GM19025 (cell line): Measurements from ENCODE around the gene SCN4B.

Source experiments
- ATAC-seq: cut with Tn5 transposase; IDR thresholded peaks from one replicate; pipeline ENCODE4 v1.9.1; 2021; ENCODE audit warnings: mild to moderate bottlenecking, low read depth, moderate library complexity; ENCODE audit not compliant: unreplicated experiment

Gene SCN4B

DNA sequence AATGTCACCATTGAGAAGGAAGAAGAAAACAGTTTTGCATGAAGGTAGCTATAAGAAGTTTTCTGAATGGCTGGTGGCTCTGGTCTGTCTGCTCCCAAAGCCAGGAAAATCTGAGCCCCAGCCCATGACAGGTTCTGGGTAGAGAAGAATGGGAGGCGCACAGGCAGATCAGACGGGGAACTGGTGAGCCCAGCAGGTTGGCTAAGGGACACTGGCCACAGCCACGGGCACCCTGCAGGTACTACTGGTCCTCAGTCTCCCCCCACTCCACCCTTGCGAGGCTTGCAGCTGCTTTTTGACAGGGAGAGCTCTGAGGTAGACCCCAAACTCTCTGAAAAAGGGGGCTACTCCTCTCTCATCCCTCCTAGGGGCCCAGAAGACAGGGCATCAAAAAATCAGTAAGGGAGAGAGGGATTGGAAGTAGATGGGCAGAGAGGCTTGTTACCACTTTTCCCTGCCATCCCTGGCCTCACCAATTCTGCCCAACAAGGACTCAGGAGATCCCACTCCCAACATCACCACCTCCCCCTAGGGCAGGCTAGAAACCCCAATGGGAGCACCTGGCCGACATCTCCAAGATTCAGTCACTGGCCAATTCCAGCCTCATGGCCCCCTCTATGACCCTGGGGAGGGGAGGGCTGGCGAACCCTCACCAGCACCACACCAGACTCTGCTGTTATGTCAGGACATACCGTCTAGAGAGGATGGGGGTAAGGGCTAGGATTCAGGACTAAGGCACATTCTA lies 17.4 kb downstream of the SCN4B start:
- no peak for ATAC-seq

DNA sequence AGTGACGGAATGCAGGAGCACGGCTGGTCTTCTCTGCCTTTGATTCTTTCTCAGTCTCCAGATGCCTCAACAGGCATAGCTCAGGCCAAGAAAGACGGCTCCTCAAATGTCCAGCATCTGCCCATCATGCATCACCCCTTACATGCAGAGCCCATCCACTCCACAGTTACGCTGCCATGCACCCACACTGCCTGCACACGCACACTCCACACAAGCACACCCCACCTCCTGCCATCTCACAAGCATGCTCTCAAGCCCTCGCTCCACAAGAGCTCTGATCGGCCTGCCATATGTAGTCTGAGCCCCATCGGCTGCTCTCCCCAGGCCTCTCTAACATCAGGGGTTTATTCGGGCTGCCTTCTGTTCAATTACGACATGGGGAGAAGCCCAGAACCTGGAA lies 18.8 kb downstream of the SCN4B start:
- ATAC-seq, result no peak

DNA sequence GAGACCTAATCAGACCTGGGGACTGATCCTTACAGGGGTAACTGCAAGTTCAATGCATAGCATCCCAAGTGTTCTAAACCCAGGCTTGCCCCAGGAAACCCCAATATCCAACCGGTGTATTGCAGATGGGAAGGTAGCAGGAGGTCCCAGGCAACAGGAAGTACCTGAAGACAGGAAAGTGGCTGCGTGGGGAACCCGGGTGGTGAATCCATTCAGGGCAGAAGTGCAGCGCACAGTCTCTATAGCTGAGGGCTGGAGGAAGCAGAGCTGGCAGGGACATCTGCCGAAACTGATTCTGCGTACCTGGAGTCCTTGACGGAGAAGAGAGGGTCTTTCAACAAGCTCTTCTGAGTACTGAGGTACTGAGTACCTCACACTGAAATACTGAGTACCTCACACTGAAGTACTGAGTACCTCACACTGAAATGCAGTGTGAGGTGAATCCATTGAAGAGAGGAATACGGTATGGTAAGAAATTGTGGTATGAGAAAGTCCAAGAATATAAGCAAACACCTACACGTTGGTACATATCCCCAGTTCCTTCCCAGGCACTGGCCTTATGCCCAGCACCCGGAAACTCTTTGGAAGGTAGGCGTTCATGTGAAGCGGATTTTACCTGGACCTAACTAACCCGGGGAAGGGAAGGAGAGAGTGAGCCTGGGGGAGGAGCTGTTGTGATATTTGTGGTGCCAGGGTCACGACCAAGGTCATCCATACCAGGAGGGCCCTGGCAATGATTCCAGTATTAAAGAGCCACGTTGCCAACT lies 20.1 kb downstream of the SCN4B start:
- no peak for ATAC-seq

DNA sequence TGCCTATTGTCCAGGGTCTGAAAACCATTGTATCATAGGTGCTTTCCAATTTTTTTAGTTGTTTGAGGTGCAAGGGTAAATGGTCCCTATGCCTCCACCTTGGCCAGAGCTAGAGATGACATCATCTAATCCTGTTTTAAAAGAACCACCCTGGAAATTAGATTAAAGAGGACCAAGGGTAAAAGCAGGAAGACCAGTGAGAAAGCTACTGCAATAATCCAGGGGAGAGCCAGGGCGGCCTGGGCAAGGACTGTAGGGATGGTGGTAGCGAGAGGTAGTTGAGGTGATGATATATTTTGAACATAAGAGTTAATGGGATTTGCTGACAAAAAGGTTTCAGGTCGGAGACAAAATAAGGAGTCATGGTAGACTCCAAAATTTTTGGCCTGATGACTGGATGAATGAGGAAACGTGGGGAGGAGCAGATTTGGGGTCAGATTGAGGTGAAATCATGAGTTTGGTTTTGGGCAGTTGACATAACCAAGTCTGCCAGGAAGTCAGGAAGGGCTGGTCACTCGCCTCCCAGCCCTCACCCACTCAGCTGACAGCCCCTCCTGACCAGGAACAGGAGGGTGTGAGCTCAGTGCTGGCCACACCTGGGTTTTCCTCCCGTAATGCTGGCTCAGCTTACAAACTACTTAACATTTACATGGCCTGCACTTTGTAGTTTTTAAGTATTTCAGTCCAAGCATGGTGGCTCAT lies 23.0 kb downstream of the SCN4B start:
- ATAC-seq, result no peak

DNA sequence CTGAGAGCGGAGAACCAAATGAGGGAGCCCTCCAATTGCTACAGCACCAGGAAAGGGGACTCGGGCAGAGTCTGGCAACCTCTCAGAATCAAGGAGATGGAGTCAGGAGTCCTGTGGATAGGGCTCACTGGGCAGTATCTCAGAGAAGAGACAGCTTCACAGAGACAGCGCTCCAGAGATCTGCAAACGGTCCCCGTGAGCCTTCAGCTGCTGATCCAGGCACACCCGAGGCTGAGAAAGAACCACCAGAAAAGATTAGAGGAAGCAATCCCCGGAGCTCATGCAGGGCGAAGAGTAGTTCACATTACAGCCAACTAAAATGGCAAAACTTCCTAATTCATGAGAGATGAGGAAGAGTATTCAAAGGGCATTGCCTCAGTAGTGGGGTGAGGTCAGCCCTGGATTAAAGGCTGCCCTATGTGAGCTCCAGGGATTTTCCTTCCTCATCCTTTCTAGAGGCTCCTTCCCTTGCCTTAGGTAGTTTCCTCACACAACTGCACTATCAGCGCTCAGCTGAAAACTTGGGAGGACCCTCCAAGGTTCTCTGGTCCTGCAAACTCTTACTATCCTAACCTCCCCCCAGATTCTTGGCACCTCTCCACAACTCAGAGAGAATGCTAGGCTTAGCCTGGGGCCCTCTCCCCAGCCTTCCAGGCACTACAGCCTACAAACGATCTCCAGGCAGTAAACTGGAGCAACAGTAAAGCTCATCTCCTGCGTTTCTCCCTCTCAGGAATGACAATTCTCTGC lies 23.7 kb downstream of the SCN4B start:
- no peak for ATAC-seq

DNA sequence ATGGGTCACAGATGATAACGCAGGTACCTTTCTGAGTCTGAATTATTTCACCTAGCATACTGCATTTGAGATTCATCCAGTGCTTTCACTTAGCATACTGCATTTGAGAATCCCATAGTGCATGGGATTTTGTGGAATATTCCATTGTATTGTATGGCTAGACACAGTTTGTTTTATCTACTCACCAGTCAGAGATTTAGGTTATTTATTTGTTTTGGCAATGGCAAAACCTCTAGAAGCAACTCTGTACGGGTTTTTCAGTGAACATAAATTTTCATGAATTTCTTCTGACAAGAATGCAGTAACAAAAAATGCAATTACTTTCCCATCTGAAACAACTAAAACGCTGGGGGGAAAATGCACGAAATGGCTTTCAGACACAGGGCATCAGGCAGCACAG lies 24.3 kb downstream of the SCN4B start:
- ATAC-seq, result no peak

DNA sequence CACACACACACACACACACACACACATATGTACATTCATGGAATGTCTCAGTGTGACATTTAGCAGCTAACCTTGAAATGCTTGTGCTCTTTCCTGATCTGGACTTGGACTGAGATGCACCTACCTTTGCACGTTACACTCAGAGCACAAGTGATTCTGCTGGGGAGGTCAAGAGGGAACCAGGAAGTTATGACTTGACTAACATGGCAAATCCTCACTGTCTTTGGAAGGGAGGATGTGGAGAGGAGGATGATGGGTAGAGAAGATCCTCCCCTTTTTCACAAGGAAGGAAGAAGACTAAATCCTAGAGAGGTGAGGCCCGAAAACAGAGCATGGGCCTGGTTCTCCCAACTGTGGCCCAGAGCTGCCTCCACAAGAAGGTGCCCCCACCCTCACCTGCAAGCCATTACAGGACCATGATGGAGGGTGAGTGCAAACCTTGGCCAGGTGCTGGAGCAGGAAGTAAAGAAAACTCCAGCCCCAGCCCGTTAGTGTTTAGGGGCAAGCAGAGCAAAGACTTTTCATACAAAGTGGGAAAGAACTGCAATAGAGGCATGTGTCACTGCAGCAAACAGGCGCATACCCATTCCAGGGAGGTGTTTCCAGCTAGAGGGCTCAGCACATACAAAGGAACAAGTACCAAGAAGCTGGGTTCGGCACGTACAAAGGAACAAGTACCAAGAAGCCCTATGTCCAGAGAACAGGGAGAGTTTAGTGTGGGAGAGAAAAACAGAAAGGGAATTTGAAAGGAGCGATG lies 26.4 kb downstream of the SCN4B start:
- ATAC-seq, result no peak

DNA sequence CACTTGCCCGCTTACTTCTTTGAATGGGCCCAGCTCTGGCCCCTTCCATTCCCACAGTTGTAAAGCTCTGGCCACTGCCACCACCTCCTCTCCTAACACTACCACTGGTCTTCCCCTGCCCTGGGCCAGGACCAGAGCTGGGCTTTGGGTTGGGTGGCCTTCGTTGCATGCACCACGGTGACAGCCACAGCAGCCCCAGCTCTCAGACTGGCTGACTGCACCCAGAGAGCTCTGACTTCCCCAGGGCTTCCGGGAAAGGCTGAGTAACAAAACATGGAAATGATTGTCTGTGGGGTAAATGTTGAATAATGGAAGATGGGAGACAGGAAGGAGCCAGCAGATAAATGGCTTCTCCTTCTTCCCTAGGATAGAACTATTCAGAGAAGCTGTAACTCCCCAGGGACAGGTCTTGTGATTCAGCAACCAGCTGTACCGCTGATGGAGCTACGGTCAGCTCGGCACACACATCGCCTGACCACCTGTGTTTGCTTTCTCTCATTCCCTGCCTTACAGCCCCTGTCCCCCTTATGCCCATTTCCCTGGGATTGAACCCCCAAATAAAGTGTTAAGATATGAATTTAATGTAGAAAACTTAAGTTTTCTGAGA lies 27.6 kb downstream of the SCN4B start:
- ATAC-seq, result no peak

DNA sequence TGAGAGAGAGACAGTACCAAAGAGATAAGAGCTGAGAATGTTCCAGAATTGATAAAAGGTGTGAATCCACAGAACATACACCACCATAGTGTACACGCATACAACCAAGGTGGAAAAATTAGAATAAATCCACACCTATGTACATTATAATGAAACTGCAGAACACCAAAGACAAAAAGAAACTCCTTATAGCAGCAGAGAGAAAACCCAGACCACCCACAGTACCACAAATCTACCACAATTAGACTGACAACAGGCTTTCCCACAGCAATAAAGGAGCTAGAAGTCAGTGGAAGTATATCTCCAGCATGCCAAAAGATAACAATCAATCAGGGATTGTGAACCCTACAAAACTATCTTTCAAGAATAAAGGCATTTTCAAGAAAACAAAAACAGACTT lies 31.8 kb downstream of the SCN4B start:
- no peak for ATAC-seq

DNA sequence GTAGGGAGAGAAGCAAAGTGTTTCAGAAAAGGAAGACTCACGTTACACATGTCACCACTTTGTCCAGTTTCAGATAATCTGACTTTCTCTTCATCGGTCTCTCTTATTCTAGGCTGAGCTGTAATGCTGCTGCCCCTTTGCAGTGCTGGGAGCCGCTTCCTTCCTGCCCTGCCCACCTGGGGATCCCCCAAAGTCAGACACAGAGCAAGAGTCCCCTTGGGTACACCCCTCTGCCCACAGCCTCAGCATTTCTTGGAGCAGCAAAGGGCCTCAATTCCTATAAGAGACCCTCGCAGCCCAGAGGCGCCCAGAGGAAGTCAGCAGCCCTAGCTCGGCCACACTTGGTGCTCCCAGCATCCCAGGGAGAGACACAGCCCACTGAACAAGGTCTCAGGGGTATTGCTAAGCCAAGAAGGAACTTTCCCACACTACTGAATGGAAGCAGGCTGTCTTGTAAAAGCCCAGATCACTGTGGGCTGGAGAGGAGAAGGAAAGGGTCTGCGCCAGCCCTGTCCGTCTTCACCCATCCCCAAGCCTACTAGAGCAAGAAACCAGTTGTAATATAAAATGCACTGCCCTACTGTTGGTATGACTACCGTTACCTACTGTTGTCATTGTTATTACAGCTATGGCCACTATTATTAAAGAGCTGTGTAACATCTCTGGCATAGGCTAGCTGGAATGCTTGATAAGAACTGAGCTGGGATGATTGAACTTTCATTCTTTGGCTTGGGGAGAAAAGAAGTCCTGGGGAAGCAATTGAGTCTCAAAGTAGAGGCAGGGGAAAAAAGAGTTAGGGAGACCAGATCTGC lies 34.6 kb downstream of the SCN4B start:
- no peak for ATAC-seq

DNA sequence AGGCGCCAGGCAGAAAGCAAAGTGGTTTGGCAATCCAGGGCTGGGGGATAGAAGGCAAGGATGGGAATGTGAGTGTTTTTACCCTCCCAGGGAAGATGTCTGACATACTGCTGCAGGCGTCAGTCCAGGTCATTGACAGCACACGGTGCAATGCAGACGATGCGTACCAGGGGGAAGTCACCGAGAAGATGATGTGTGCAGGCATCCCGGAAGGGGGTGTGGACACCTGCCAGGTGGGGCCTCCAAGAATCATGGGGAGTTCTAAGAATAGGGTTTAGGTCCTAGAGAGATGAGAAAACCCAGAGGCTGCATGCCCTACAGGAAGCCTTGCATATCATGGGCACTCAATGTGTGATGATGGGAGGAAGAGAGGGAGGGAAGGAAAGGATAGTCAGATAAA lies 37.6 kb downstream of the SCN4B start:
- ATAC-seq, result no peak

DNA sequence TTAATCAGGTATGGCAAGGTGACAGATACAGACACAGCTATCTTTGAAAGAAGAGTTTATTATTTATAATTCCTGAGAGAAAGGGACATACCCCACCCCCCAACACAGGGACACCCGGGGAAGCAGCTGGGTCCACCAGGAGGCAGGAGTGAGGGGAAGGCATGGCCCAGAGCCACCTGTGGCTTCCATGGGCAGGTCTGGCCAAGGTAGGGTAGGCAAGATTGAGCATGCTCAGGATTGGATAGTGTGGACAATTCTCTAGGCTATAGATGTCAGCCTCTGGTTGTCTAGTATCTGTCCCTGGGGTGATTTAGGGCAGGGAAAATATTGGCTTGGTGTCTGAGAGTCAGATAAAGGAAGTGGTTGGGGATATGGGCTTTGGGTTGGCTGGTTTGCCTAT lies 38.4 kb downstream of the SCN4B start:
- ATAC-seq, result no peak

DNA sequence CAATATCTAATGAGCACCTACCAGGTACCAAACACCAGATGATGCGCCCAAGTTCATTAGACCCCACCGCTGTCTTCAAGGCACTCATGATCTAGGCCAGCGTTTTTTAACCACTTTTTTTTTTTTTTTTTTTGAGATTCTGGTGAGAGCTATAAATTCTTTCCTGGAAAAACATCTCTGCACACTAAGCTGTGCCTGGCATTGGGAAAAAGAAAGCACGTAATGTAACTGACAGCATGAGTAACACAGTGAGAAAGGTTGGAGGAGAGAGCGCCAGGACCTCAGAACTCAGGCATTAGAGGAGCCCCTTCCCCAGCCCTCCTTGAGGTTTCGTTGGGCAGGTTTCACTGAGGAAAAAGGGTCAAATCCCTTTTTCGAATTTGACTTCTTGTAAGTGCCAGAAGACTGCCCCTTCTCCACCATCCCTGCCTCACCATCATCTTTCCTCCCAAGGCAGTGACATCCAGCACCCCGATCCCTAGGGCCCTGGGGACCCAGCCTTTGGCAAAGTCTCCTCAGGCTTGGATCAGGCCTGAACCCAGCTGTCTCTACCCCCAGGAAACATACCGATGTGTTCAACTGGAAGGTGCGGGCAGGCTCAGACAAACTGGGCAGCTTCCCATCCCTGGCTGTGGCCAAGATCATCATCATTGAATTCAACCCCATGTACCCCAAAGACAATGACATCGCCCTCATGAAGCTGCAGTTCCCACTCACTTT lies 39.8 kb downstream of the SCN4B start:
- ATAC-seq, result no peak

DNA sequence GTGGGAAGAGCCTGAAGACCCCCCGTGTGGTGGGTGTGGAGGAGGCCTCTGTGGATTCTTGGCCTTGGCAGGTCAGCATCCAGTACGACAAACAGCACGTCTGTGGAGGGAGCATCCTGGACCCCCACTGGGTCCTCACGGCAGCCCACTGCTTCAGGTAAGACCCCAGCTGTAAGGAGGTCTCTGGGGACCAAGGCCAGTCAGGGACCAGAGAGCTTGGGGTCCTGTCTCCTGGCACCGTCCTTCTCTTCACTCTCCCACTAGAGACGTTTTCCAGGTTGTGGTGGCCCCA lies 40.9 kb downstream of the SCN4B start:
- no peak for ATAC-seq

DNA sequence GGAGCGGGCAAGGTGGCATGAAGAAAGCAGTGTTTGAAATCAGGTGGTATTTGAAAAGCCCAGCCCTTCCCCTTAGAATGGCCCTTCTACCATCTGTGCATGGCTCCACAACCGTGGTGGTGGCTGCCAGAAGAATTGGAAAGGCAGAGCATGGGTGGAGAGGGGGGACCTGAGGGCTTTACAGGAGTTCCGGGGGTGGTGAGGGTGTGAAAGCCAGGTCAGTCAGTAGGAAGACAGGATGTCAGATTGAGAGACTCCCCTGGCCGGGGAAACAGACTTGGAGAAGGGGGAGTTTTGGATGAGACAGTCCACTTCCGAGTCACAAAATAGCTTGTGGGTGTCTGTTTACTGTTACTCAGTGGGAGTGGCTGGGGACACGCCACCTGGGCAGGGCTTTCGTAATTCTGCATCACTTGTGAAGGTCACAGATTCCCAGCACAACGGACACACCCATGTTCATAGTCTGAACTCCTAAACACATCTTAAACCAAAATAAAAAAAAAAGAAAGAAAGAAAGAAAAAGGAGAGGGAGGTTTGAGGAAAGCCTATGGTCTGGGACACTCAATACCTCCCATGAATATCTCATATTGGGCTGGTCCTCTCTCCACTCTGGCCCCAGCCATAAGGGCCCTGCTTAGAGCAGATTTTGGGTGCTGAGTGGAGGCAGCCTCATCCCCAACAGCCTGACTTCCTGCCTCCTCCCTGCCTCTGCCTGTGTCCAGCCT lies 41.4 kb downstream of the SCN4B start:
- no peak for ATAC-seq

DNA sequence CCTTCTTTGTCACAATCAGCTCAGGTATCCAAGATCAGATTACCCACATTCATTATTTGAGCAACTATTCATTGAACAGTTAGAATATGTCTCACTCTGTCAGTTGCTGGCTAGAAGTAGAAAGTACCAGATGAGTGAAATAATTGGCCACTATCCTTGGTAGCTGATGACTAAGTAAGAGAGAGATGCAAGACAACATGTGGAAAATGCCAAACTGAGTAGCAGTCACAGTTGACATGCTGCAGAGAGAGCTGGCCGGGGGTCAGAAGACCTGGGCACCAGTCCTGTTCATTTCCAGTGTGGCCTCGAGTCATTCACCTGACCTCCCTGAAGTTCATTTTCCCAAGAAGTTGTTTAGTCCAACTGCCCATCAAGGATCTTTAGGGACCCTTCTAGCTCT lies 43.4 kb downstream of the SCN4B start:
- no peak for ATAC-seq

DNA sequence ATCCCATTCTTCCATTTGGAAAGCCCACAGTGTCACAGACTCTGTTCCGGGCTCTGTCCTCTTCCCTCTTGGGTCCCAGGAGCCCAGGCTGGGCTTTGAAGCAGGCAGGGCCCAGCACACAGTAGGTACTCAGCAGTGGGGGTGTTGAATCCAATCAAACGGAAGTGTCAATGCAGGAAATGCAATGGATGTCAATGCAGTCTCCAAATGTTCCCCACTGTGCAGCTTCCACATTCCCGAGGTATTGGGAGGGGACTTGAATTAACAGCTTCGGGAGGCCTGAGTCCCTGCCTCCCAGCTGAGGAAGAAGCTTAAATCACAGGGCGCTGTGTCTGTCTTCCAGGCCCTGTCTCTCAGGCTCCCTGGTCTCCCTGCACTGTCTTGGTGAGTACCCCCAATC lies 44.1 kb downstream of the SCN4B start:
- ATAC-seq, result no peak

DNA sequence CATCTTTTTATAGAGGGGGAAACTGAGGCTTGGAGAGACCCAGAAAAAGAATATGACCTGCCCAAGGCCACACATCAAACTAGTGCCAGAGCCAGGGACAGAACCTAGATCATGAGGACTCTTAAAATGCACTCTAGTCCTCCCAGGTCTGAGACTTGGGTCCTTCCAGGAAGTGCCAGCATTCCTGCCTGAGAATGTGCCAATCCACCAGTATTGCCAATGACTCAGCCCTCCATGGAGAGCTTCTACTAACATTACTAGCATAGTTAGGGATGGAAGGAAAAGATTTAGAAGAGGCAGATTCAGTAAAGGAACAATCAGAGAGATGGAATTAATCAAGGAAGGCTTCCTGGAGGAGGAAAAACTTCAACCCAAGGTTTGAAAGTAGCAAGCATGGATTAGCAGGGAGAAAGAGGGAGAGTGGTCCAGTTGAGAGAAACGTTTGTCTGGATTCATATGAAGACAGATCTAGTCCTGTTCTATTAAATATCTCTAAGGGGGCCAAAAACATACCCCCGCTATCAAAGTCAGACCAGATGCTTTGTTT lies 45.8 kb downstream of the SCN4B start:
- no peak for ATAC-seq
